ENCODE data around the gene WNT6. TPM values are rescaled to one million over a fixed set of nuclear protein-coding genes. Genes with fewer than 3 reads are reported as not detected.

Gene WNT6
- total RNA-seq, 1 donor from 2014 or later: not detected

DNA sequence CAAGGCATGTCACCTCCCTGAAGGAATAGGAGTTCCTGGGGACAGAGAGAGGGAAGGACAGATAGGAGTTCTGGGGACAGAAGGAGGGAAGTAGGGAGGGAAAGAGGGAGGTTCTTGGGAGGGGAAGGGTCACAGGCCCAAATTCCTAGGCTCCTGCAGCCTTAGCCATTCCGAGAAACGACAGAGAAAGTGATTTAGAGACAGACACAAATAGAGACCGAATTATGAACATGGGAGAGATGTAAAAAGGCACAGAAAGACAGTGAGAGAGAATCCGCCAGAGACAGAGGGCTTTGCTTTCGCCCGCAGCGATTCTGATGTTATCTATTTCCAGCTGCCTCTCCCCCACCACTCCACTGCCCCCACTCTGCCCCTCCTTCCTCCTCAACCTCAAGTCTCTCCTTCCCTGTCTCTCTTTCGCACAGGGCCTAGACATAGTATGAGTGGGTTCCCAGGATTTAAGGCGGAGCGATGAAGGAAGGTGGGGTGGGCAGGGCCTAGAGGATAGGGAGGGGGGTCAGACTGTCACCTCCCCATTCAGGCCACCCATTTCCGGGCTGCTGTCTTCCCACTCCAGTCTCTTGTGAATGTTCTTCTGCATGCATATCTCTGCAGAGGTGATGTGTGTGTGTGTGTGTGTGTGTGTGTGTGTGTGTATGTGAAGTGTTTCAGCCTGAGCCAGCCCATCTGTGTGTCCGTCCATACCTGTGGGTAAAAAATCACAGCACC is 3.3 kb upstream of the WNT6 start:
- H3K4me3 ChIP-seq (ENCODE audit: low read depth, low read length): no peak overlapping the region
- TF ChIP-seq, protein P1, sequence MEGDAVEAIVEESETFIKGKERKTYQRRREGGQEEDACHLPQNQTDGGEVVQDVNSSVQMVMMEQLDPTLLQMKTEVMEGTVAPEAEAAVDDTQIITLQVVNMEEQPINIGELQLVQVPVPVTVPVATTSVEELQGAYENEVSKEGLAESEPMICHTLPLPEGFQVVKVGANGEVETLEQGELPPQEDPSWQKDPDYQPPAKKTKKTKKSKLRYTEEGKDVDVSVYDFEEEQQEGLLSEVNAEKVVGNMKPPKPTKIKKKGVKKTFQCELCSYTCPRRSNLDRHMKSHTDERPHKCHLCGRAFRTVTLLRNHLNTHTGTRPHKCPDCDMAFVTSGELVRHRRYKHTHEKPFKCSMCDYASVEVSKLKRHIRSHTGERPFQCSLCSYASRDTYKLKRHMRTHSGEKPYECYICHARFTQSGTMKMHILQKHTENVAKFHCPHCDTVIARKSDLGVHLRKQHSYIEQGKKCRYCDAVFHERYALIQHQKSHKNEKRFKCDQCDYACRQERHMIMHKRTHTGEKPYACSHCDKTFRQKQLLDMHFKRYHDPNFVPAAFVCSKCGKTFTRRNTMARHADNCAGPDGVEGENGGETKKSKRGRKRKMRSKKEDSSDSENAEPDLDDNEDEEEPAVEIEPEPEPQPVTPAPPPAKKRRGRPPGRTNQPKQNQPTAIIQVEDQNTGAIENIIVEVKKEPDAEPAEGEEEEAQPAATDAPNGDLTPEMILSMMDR (conservative IDR thresholded peaks at IDR 0.05; ENCODE audit: low read depth, low read length): no peak
- no peak for DNase-seq (ENCODE audit: low read depth)

DNA sequence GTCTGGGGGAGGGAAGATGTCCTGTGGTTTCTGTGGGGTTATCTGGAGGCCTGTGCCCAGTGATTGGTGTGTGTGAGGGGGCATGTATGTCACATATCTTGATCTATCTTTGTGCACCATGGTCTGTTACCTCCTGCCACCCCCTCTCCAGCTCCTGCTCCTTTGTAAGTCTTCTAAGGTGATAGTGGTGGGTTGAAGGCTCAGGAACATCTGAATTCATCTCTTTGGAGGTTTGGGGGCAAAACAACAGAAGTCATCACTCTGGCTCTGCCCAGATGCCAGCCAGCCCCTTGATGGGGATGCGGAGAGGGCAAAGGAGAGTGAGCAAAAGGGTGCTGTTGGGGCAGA is 2.7 kb upstream of the WNT6 start:
- DNase-seq (ENCODE audit: low read depth): no peak
- TF ChIP-seq, protein P1 (conservative IDR thresholded peaks at IDR 0.05; ENCODE audit: low read depth, low read length): no peak
- no peak overlapping the region for H3K4me3 ChIP-seq (ENCODE audit: low read depth, low read length)

DNA sequence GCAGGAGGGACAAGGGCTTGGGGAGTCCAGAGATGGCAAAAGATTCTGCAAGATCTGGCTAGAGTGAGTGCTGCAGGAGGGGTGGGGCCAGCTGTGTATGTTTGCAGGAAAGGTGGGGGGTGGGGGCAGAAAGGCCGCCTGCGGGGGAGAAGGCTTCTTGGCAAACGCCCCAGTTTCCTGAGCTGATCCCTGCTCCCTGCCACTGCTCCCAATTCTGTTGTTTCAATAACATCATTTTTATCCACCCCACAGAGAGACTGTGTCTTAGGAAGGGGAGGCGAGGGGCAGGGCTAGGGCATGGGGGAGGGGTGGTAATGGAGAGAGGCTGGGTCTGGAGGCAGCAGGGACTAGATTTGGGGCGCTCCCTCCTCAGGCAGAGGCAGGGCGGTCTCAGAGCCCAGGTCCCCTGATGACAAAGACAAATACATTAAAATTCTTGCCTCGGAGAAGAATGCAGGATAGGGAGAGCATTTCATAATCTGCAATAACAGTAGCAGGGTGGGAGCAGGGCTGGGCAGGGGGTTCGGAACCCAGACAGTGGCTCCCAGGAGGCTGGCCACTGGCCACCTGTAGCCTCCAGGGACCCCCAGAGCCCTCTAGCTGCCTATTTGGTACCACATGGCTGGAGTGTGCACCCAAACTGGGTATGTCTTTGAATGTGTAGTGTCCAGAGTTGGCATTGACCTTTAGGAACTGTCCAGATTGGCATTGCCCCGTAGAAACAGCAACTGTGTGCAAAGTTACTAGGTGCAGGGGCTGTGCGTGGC is 2.1 kb upstream of the WNT6 start:
- TF ChIP-seq, protein P1 (conservative IDR thresholded peaks at IDR 0.05; ENCODE audit: low read depth, low read length): no peak
- no peak overlapping the region for H3K4me3 ChIP-seq (ENCODE audit: low read depth, low read length)
- DNase-seq (ENCODE audit: low read depth): no peak

DNA sequence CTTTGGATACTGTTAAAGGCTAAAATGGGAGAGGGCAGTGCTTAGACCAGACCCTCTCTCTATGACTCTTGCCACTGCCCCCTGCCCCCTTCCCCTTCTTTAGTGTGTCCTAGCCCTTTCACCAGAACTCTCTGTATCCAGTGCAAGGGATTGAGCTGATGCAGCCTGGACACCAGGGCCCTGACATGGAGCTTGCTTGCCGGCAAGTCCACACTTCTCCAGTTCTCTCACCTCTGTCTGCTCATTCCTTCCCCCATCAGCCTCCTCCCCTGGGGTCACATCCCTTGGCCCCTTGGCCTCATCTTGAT is 1.5 kb upstream of the WNT6 start:
- DNase-seq (ENCODE audit: low read depth): no peak
- TF ChIP-seq, protein P1 (conservative IDR thresholded peaks at IDR 0.05; ENCODE audit: low read depth, low read length): no peak
- H3K4me3 ChIP-seq (ENCODE audit: low read depth, low read length): no peak overlapping the region

DNA sequence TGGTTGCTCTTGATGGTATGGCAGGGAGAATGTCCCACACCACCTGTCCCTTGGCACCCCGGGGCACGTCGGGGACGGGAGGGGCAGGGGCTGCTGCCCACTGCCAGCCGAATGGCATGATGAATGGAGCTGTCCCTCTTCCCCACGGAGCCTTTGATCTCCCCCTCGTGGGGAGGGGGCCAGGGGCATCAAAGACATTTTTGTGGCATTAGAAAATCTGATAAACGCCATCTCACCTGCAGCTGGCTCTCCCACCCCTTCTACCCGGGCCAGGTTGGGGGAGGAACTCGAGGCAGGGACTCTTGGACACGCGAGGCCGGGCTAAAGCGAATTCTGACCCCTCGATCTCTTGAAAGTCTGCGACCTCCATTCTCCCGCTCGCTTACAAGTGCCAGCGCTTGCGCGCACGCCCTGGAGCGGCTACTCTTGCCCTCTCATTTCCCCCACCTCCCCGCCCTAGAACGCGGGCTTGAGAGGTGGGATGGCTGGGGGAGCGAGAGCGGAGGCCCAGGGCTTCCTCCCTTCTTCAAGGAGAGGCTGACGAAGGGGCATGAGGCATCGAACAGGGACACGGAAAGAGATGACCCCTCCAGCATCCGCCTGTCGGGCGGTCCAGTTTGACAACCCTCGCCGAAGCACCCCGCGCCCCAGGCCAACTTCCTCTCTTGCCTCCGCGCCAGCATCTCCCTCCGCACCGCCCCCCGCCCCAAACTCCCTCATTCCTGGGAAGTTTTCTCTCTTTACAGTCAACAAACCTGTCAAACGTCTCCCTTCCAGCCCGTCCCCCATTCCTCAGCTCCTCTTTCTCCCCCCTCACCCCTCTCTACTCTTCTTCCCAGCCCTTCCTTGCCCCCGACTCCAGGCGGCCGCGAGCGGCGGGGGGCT is 692 bp upstream of the WNT6 start:
- peak overlapping the region; percentile 19 for H3K4me3 ChIP-seq (ENCODE audit: low read depth, low read length)
- TF ChIP-seq, protein P1 (conservative IDR thresholded peaks at IDR 0.05; ENCODE audit: low read depth, low read length): no peak
- DNase-seq (ENCODE audit: low read depth): no peak

DNA sequence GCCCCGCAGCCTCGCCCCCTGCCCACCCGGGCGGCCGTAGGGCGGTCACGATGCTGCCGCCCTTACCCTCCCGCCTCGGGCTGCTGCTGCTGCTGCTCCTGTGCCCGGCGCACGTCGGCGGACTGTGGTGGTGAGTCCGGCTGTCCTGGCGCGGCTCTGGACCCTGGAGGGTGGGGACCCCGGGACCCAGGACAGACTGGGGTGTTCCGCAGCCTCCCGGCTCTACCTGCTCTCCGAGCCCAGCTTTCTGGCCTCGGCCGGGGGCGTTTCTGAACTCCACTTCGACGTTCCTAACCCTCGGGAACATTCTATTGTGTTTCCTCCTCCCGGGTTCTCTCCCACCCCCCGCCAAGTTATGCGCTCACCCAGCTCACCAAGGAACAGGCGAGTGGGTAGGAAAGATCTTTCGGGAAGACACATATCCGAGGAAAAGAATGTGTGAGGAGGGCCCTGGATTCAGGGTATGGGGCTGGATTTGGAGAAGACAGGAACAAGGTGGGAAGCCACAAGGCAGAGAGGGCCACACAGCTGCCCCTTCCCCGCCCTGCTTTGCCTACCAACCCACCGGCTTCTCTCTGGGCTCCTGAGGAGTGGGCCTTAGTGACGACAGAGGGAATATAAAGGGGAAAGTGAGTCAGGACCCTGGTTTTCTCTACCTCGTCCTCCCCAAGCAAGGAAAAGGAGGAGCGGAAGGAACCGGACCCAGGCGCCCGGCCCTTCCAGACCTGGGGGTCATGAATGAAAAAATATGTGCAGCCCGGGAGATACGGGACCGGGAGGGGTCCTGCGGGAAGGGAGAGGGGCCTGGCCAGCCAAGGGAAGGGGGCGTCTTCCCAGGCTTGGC is 605 bp downstream of the WNT6 start:
- H3K4me3 ChIP-seq (ENCODE audit: low read depth, low read length): peak overlapping the region; percentile 40
- TF ChIP-seq, protein P1 (conservative IDR thresholded peaks at IDR 0.05; ENCODE audit: low read depth, low read length): no peak
- no peak for DNase-seq (ENCODE audit: low read depth)
